SIG-M5 (cell line): ENCODE measurements around the gene HASPIN.

Experiments used
- DNase-seq: peaks from one replicate; lab custom pipeline; 2025; lab: John Stamatoyannopoulos, UW

HASPIN gene

GRCh38 chr17:3723556-3724377 is at the start of gene HASPIN:
Gene HASPIN, plus strand, starts transcription at chr17:3723903. Its CDS starts 33 bp downstream, at chr17:3723936.
- DNase-seq = no peak

- no peak for DNase-seq
Observed at GRCh38 chr17:3675886-3676285, 47.8 kb upstream of the HASPIN start.

- DNase-seq = no peak
Observed at GRCh38 chr17:3678095-3678820, 45.4 kb upstream of the HASPIN start.

- DNase-seq = no peak
Observed at GRCh38 chr17:3678821-3679530, 44.7 kb upstream of the HASPIN start.

- DNase-seq = no peak
Observed at GRCh38 chr17:3679531-3680126, 44.1 kb upstream of the HASPIN start.

- no peak for DNase-seq
Observed at GRCh38 chr17:3681057-3681456, 42.6 kb upstream of the HASPIN start.

- no peak for DNase-seq
Observed at GRCh38 chr17:3681565-3681964, 42.1 kb upstream of the HASPIN start.

GRCh38 chr17:3682033-3682432 is 41.7 kb upstream of the HASPIN start:
- DNase-seq = no peak

- no peak for DNase-seq
Observed at GRCh38 chr17:3683054-3683511, 40.6 kb upstream of the HASPIN start.

GRCh38 chr17:3685174-3685573 is 38.5 kb upstream of the HASPIN start:
- no peak for DNase-seq

GRCh38 chr17:3688027-3688553 is 35.6 kb upstream of the HASPIN start:
- no peak for DNase-seq

- no peak for DNase-seq
Observed at GRCh38 chr17:3688852-3689261, 34.8 kb upstream of the HASPIN start.

GRCh38 chr17:3689262-3690093 is 34.2 kb upstream of the HASPIN start:
- no peak for DNase-seq

GRCh38 chr17:3690094-3690715 is 33.5 kb upstream of the HASPIN start:
- no peak for DNase-seq

GRCh38 chr17:3691617-3692067 is 32.1 kb upstream of the HASPIN start:
- DNase-seq = no peak

- no peak for DNase-seq
Observed at GRCh38 chr17:3692346-3692745, 31.4 kb upstream of the HASPIN start.

GRCh38 chr17:3693141-3693540 is 30.6 kb upstream of the HASPIN start:
- DNase-seq = no peak

- no peak for DNase-seq
Observed at GRCh38 chr17:3693829-3694231, 29.9 kb upstream of the HASPIN start.

- no peak for DNase-seq
Observed at GRCh38 chr17:3695129-3695722, 28.5 kb upstream of the HASPIN start.
